ENCODE results near the gene HAUS5. TPM values are rescaled to one million over a fixed set of nuclear protein-coding genes. Genes with fewer than 3 reads are reported as not detected.

HAUS5 gene
- total RNA-seq, 1 experiment from 2014 or later = 27.4 TPM

DNA sequence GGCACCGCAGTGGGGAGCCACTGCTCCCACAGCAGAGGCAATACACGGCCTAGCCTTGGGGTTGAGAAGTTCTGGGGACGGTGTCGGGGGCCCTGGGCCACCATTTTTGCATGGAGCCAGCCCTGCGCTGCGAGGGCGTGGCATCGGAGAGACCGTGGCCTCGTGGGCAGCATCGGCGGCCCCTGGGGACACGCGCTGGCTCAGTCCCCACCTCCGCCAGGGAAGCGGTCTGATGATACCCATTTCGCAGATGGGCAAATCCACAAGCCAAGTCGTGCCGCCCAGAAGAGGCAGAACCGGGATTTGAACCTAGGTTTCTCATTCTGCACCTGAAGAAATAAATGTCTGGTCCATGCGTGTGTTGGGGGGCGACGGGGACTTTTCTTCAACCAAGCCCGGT lies 52.6 kb downstream of the HAUS5 start:
- Histone ChIP-seq H3K36me3 (replicated peaks; ENCODE audit: control insufficient read depth, insufficient read depth, low read length) (peaks cover 3% of the 10 kb centered on the region), H3K4me3 (ENCODE audit: insufficient read depth, low read depth, low read length) (no peak overlapping the region), H3K27me3 (ENCODE audit: control insufficient read depth, insufficient read depth, low read length) (peaks cover 2% of the 10 kb centered on the region; the same call in 1 of the 2 replicates)
- no peak for DNase-seq

GRCh38 chr19:35665604-35666003 lies 53.1 kb downstream of the HAUS5 start:
- Histone ChIP-seq H3K36me3 (replicated peaks; ENCODE audit: control insufficient read depth, insufficient read depth, low read length) (peaks cover 3% of the 10 kb centered on the region), H3K27me3 (ENCODE audit: control insufficient read depth, insufficient read depth, low read length) (peaks cover 2% of the 10 kb centered on the region; the same call in 1 of the 2 replicates), H3K4me3 (ENCODE audit: insufficient read depth, low read depth, low read length) (no peak overlapping the region)
- peak; percentile 38 for DNase-seq

DNA sequence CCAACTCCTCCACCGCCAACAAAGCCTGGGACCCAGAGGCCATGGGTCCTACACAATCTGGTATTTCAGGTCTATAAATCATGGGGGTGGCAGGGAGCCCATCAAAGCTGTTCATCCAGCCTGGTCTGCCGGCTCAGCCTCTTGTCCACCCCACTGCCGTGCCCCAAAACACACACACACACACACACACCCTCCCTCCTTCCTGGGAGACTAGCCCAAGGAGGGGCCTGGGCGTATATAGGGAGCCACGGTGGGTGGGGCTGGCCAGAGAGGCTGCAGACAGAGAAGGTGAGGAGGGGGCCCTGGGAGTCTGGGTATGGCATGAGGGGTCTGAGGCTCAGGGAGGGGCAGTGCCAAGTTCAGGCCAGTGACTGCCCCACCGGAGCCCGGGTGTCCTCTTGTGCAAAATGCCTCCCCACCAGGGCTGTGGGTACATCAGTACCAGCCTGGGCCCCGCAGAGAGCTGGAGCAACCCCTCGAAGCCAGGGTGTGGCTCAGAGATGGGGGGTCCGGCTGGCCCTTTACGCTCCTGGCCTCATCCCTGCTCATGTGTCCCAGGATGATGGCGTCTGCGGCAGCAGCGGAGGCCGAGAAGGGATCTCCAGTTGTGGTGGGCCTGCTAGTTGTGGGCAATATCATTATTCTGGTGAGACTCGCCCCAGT lies 53.8 kb downstream of the HAUS5 start, which contains the start of gene UPK1A:
TSS of gene UPK1A (plus strand) at position 267 of the 663 bp plus-strand sequence. CDS start at position 563, 296 bp downstream.
- peaks cover 2% of the 10 kb centered on the region; the same call in 1 of the 2 replicates for H3K27me3 ChIP-seq (ENCODE audit: control insufficient read depth, insufficient read depth, low read length)
- peaks cover 3% of the 10 kb centered on the region for H3K36me3 ChIP-seq (replicated peaks; ENCODE audit: control insufficient read depth, insufficient read depth, low read length)
- DNase-seq = peak; percentile 46

GRCh38 chr19:35669566-35669965 lies 57.0 kb downstream of the HAUS5 start:
- no peak overlapping the region for H3K4me3 ChIP-seq (ENCODE audit: insufficient read depth, low read depth, low read length)
- DNase-seq = no peak
- H3K27me3 ChIP-seq (ENCODE audit: control insufficient read depth, insufficient read depth, low read length) = peaks cover 10% of the 10 kb centered on the region; the same call in 1 of the 2 replicates

More for the DNA sequence above, 53.8 kb downstream of the HAUS5 start, which contains the start of gene UPK1A:
- H3K4me3 ChIP-seq (ENCODE audit: insufficient read depth, low read depth, low read length) = no peak within 1 kb of the TSS

DNA sequence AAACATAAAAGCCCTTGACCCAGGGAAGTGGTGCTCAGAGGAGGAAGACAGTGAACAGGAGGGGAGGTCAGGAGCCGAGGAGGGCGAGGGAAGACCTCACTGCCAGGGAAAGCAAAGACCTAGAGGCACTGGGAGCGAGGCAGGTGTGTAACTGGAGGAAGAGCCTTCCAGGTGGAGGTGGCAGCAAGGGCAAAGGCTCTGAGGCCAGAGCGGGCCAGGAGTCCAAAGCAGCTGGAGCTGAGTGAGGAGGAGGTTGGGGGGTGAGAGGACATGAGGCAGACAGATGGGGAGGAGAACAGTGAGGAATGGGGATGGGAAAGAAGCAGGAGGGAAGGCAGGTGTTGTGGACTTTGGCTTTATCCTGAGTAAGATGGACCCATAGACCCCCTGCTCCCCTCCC lies 57.4 kb downstream of the HAUS5 start:
- peaks cover 10% of the 10 kb centered on the region; the same call in 1 of the 2 replicates for H3K27me3 ChIP-seq (ENCODE audit: control insufficient read depth, insufficient read depth, low read length)
- no peak overlapping the region for H3K4me3 ChIP-seq (ENCODE audit: insufficient read depth, low read depth, low read length)
- peak; percentile 46 for DNase-seq
- no peaks in the 10 kb centered on the region for H3K36me3 ChIP-seq (replicated peaks; ENCODE audit: control insufficient read depth, insufficient read depth, low read length)

More at GRCh38 chr19:35669566-35669965, 57.0 kb downstream of the HAUS5 start:
- H3K36me3 ChIP-seq (replicated peaks; ENCODE audit: control insufficient read depth, insufficient read depth, low read length) = no peaks in the 10 kb centered on the region

- H3K27me3 ChIP-seq (ENCODE audit: control insufficient read depth, insufficient read depth, low read length) = peaks cover 10% of the 10 kb centered on the region; the same call in 1 of the 2 replicates
- no peak for DNase-seq
- H3K4me3 ChIP-seq (ENCODE audit: insufficient read depth, low read depth, low read length) = no peak overlapping the region
- H3K36me3 ChIP-seq (replicated peaks; ENCODE audit: control insufficient read depth, insufficient read depth, low read length) = no peaks in the 10 kb centered on the region
These were observed 58.2 kb downstream of the HAUS5 start for GRCh38 chr19:35670686-35671085.

DNA sequence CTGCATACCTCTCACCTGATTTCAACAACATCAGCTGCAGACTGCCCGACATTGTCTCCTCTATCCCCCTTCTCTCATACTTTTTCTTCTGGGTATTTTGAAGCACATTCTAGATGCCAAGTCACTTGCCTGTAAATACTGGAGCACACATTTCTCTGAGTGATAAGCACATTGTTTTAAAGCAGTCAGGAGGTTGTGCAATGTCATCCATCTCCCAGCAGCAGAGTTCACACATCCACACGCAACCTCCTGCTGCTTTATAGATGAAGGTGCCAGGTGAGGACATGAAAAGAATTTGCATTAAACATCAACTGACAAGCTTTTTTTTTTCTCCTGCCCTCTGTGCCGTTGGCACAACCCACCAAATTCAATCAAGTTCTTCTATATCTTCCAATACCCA lies 59.3 kb downstream of the HAUS5 start:
- peak; percentile 30 for DNase-seq
- H3K27me3 ChIP-seq (ENCODE audit: control insufficient read depth, insufficient read depth, low read length) = peaks cover 10% of the 10 kb centered on the region; the same call in 1 of the 2 replicates
- no peak overlapping the region for H3K4me3 ChIP-seq (ENCODE audit: insufficient read depth, low read depth, low read length)
- H3K36me3 ChIP-seq (replicated peaks; ENCODE audit: control insufficient read depth, insufficient read depth, low read length) = no peaks in the 10 kb centered on the region

DNA sequence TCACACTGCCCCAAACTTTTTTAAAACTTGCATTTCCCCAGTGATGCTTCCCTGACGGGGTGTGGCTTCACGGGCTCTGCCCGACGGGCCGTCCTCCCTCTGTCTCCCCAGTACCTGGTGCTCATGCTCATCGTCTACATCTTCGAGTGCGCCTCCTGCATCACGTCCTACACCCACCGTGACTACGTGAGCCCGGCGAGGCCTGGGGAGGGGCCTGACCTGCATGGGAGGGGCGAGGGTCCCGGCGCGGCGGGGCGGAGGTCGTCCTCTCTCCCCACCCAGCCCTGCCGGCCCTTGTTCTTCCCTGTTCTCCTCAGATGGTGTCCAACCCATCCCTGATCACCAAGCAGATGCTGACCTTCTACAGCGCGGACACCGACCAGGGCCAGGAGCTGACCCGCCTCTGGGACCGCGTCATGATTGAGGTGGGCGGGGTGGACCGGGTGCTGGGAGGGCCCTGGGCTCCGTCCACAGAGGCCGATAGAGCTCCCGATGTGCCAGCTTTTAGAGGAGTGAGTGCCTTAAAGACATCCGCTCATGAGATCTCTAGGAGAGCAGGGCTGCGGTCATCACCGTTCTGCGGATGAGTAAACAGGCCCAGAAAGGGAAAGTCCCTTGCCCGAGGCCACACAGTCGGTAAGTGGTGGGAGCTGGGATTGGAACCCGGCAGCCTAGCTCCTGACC lies 60.7 kb downstream of the HAUS5 start:
- H3K4me3 ChIP-seq (ENCODE audit: insufficient read depth, low read depth, low read length) = peak overlapping the region; percentile 54
- peak; percentile 93 for DNase-seq
- no peaks in the 10 kb centered on the region for H3K36me3 ChIP-seq (replicated peaks; ENCODE audit: control insufficient read depth, insufficient read depth, low read length)
- peaks cover 10% of the 10 kb centered on the region; the same call in 1 of the 2 replicates for H3K27me3 ChIP-seq (ENCODE audit: control insufficient read depth, insufficient read depth, low read length)

Other genes starting within 250 kb of the HAUS5 start
- not detected in 2 replicates for gene GPR42, start 241.7 kb upstream of the HAUS5 start, total RNA-seq (2014; rRNA removed; shearing (Covaris generic))
- not detected in 2 replicates for gene FFAR2, start 164.5 kb upstream of the HAUS5 start, total RNA-seq (2014; rRNA removed; shearing (Covaris generic))
- gene KRTDAP, start 122.3 kb upstream of the HAUS5 start, total RNA-seq (2014; rRNA removed; shearing (Covaris generic)) = 0.44 and 0.52 TPM in 2 replicates
- 179 and 182 TPM in 2 replicates for gene DMKN, start 99.1 kb upstream of the HAUS5 start, total RNA-seq (2014; rRNA removed; shearing (Covaris generic))
- gene SBSN, start 84.4 kb upstream of the HAUS5 start, total RNA-seq (2014; rRNA removed; shearing (Covaris generic)) = not detected in 2 replicates
- gene GAPDHS, start 79.3 kb upstream of the HAUS5 start, total RNA-seq (2014; rRNA removed; shearing (Covaris generic)) = 0.07 TPM in 1 of 2 replicates, not detected in the other
- gene TMEM147, start 67.1 kb upstream of the HAUS5 start, total RNA-seq (2014; rRNA removed; shearing (Covaris generic)) = 208 and 225 TPM in 2 replicates
- 0.21 TPM in 1 of 2 replicates, not detected in the other for gene ATP4A, start 49.1 kb upstream of the HAUS5 start, total RNA-seq (2014; rRNA removed; shearing (Covaris generic))
- not detected in 2 replicates for gene PMIS2, start 26.6 kb upstream of the HAUS5 start, total RNA-seq (2014; rRNA removed; shearing (Covaris generic))
- gene RBM42, start 16.3 kb downstream of the HAUS5 start, total RNA-seq (2014; rRNA removed; shearing (Covaris generic)) = 75.0 and 81.4 TPM in 2 replicates
- gene ETV2, start 29.0 kb downstream of the HAUS5 start, total RNA-seq (2014; rRNA removed; shearing (Covaris generic)) = 0.35 and 0.81 TPM in 2 replicates
- gene COX6B1, start 35.6 kb downstream of the HAUS5 start, total RNA-seq (2014; rRNA removed; shearing (Covaris generic)) = 500 and 605 TPM in 2 replicates
- 0.14 and 0.74 TPM in 2 replicates for gene UPK1A, start 53.8 kb downstream of the HAUS5 start, total RNA-seq (2014; rRNA removed; shearing (Covaris generic))
- not detected in 2 replicates for gene ZBTB32, start 91.8 kb downstream of the HAUS5 start, total RNA-seq (2014; rRNA removed; shearing (Covaris generic))
- 12.9 and 16.3 TPM in 2 replicates for gene KMT2B, start 105.3 kb downstream of the HAUS5 start, total RNA-seq (2014; rRNA removed; shearing (Covaris generic))
- 11.5 and 15.2 TPM in 2 replicates for gene IGFLR1, start 129.7 kb downstream of the HAUS5 start, total RNA-seq (2014; rRNA removed; shearing (Covaris generic))
- gene U2AF1L4, start 132.7 kb downstream of the HAUS5 start, total RNA-seq (2014; rRNA removed; shearing (Covaris generic)) = 11.6 and 13.4 TPM in 2 replicates
- gene PSENEN, start 132.9 kb downstream of the HAUS5 start, total RNA-seq (2014; rRNA removed; shearing (Covaris generic)) = 53.2 and 58.6 TPM in 2 replicates
- 5.0 and 17.2 TPM in 2 replicates for gene LIN37, start 135.8 kb downstream of the HAUS5 start, total RNA-seq (2014; rRNA removed; shearing (Covaris generic))
- gene HSPB6, start 144.3 kb downstream of the HAUS5 start, total RNA-seq (2014; rRNA removed; shearing (Covaris generic)) = 0.48 and 1.4 TPM in 2 replicates
- gene PROSER3, start 145.4 kb downstream of the HAUS5 start, total RNA-seq (2014; rRNA removed; shearing (Covaris generic)) = 6.8 and 14.0 TPM in 2 replicates
- 3.7 and 6.4 TPM in 2 replicates for gene ARHGAP33, start 162.8 kb downstream of the HAUS5 start, total RNA-seq (2014; rRNA removed; shearing (Covaris generic))
- gene PRODH2, start 200.1 kb downstream of the HAUS5 start, total RNA-seq (2014; rRNA removed; shearing (Covaris generic)) = not detected in 2 replicates
- gene NPHS1, start 239.8 kb downstream of the HAUS5 start, total RNA-seq (2014; rRNA removed; shearing (Covaris generic)) = not detected in 2 replicates
- 0.55 and 0.92 TPM in 2 replicates for gene KIRREL2, start 244.2 kb downstream of the HAUS5 start, total RNA-seq (2014; rRNA removed; shearing (Covaris generic))